T-helper 2 cell treated with Interferon-gamma antibody and Interleukin-4, amounts not matched to agents 5 μg/mL and 100 μg/mL, for 36 hours (primary cell): ENCODE data around the gene OR10A3.

ENCODE experiments used
- DNase-seq: peaks from one replicate; pipeline ENCODE4 v3.0.0; 2021; ENCODE audit warnings: low spot score
- H3K27ac Mint-ChIP-seq: one replicate; pipeline ENCODE4 v1.8.0; 2021; ENCODE audit warnings: mild to moderate bottlenecking, mixed read lengths
- H3K27me3 Mint-ChIP-seq: one replicate; pipeline ENCODE4 v1.8.0; 2021; ENCODE audit warnings: low read depth, mixed read lengths
- H3K36me3 Mint-ChIP-seq: one replicate; pipeline ENCODE4 v1.8.0; 2021; ENCODE audit warnings: low read depth, mixed read lengths
- H3K4me1 Mint-ChIP-seq: one replicate; pipeline ENCODE4 v1.8.0; 2021; ENCODE audit warnings: low read depth, mixed read lengths
- H3K4me3 Mint-ChIP-seq: one replicate; pipeline ENCODE4 v1.8.0; 2022; ENCODE audit warnings: mild to moderate bottlenecking, moderate library complexity, mixed read lengths
- H3K9me3 Mint-ChIP-seq: one replicate; pipeline ENCODE4 v1.8.0; 2021; ENCODE audit warnings: mixed read lengths

OR10A3 gene

DNA sequence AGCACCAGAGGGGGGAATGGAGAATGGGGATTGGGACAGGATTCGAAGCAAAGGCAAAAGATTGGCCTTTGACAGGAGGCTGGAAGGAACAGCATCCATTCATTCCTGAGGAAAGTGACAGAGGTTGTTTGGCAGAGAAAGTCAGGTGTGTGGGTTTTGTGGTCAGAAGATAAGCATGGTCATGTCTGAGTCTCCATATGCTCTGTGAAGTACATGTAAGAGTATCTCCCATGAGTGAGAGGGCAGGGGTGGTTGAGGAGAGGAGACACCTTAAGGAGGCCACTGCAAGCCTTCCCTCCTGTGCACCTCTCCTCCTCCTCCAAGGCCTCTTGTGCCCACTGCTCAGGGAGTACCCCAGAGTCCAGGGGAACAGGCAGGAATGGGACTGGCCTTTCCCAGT is 25.6 kb upstream of the OR10A3 start:
- Mint-ChIP-seq H3K4me1 (no peaks in the 10 kb centered on the region), H3K27ac (no peak overlapping the region), H3K36me3 (no peaks in the 10 kb centered on the region), H3K27me3 (peaks cover 5% of the 10 kb centered on the region), H3K4me3 (no peak overlapping the region), H3K9me3 (no peaks in the 10 kb centered on the region)
- DNase-seq, result no peak

DNA sequence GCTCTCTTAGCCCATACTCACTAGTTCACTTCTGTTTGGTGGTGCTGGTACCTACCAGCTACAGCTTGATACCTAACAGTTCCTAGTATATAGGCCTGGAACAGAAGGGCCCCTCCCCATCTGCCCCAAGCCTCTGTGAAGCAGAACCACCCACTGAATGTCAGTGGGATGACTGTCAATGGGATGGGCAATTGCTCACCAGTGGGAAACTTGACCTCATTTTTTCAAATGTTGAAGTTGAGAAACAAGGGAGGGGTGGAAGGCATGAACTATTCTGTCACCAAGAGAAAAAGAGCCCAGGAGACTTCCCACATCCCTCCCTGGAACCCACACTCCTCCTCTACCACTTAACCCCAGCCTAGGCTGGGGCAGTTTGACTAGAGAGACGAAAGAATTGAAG is 23.9 kb upstream of the OR10A3 start, which contains the start of gene NLRP10:
Gene NLRP10, minus strand, starts transcription at position 62 of the 400 bp plus-strand sequence. CDS start 1,952 bp downstream, outside the sequence.
- Mint-ChIP-seq H3K9me3 (no peaks in the 10 kb centered on the region), H3K27me3 (peaks cover 5% of the 10 kb centered on the region), H3K4me1 (no peaks in the 10 kb centered on the region), H3K4me3 (no peak within 1 kb of the TSS), H3K36me3 (no peaks in the 10 kb centered on the region), H3K27ac (no peak within 1 kb of the TSS)
- no peak for DNase-seq

DNA sequence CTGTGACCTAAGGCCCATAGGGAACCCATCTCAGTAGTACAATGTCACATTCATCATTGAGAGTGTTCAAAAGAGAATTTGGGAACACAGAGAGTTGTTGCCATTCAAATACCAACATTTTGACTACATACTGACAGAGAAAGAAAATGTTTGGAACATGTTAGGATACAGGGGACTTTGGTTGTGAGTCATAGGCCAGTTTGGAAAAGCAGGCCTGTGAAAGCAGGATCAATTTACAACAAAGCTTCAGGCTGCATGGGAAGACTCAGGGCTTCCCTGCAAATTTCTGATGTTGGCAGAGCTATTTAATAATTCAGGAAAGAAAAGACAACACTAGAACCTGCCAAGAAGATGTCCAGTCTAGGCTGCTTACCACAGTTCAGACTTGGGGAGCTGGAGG is 23.4 kb upstream of the OR10A3 start:
- no peaks in the 10 kb centered on the region for H3K36me3 Mint-ChIP-seq
- no peak overlapping the region for H3K27ac Mint-ChIP-seq
- H3K27me3 Mint-ChIP-seq, result peaks cover 5% of the 10 kb centered on the region
- H3K9me3 Mint-ChIP-seq, result no peaks in the 10 kb centered on the region
- H3K4me3 Mint-ChIP-seq, result no peak overlapping the region
- DNase-seq, result no peak
- no peaks in the 10 kb centered on the region for H3K4me1 Mint-ChIP-seq

DNA sequence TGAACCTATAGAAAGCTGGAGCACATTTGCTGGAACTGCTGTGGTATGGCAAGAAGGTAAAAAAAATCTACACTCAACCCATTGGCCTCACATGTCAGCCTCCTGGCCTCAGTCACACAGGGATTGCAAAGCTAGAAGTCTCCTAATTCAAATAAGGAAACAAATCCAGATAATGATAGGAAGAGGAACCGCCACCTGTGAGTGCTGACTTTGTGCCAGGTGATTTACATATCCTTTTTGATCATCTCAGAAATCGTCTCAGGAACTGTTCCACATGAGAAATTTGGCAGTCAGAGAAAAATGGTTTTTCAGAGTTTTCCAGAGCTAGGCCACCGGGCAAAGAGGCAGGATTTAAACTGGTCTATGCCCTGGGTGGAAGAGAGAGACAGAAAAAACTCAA is 22.8 kb upstream of the OR10A3 start:
- H3K27me3 Mint-ChIP-seq, result peaks cover 5% of the 10 kb centered on the region
- H3K36me3 Mint-ChIP-seq, result no peaks in the 10 kb centered on the region
- no peak overlapping the region for H3K27ac Mint-ChIP-seq
- no peak for DNase-seq
- H3K4me1 Mint-ChIP-seq, result no peaks in the 10 kb centered on the region
- no peaks in the 10 kb centered on the region for H3K9me3 Mint-ChIP-seq
- no peak overlapping the region for H3K4me3 Mint-ChIP-seq

DNA sequence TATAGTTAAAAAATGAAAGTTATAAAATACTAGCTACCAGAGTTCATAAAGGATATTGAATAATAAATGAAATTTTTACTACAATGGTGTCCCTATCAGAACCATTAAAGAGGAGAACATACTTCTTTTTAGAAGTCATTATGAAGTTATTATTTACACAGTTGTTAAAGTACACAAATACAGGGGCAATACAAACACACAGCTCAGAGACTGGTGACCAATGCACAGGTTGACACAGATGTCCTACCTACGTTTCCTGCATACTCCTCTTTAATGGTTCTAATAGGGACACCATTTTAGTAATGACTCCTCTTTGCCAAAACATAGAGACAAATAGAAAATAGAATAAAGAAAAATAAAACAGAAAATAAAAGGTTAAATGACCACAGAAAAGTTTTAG is 13.7 kb upstream of the OR10A3 start:
- Mint-ChIP-seq H3K36me3 (no peaks in the 10 kb centered on the region), H3K4me3 (no peak overlapping the region), H3K9me3 (no peaks in the 10 kb centered on the region), H3K27ac (no peak overlapping the region), H3K4me1 (no peaks in the 10 kb centered on the region), H3K27me3 (no peaks in the 10 kb centered on the region)
- no peak for DNase-seq

DNA sequence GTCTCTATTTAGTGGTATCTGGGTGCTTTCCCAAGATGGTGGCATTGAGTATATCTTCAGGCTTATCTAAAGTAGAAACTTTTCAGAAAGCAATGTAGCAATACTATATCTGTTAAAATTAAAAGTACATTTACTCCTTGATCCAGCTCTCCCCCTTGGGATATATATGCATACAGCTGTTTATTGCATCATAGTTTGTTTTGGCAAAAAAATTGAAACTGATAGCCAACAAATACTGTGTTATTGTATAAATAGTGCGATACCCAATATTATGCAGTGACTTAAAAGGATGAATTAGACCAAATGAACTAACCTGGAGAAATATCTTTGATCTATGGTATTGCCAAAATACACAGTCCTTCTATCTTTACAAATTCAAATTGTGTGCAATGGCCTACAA is 8.4 kb upstream of the OR10A3 start:
- H3K4me1 Mint-ChIP-seq, result no peaks in the 10 kb centered on the region
- no peak overlapping the region for H3K4me3 Mint-ChIP-seq
- no peak for DNase-seq
- H3K9me3 Mint-ChIP-seq, result no peaks in the 10 kb centered on the region
- H3K27ac Mint-ChIP-seq, result no peak overlapping the region
- H3K27me3 Mint-ChIP-seq, result peaks cover 3% of the 10 kb centered on the region
- no peaks in the 10 kb centered on the region for H3K36me3 Mint-ChIP-seq

DNA sequence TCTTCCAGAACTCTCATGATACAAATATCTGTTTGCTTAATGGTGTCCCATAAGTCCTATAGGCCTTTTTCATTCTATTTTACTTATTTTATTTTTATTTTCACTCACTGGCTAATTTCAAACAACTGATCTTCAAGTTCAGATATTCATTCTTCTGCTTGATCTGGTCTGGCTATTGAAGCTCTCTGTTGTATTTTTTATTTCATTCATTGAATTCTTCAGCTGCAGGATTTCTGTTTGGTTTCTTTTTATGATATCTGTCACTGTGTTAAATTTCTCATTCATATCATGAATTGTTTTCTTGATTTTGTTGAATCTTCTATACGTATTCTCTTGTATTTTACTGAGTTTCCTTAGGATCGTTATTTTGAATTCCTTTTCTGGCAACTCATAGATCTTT is 2.6 kb upstream of the OR10A3 start:
- peaks cover 3% of the 10 kb centered on the region for H3K27me3 Mint-ChIP-seq
- no peaks in the 10 kb centered on the region for H3K4me1 Mint-ChIP-seq
- peaks cover 17% of the 10 kb centered on the region for H3K9me3 Mint-ChIP-seq
- H3K4me3 Mint-ChIP-seq, result no peak overlapping the region
- H3K27ac Mint-ChIP-seq, result no peak overlapping the region
- H3K36me3 Mint-ChIP-seq, result no peaks in the 10 kb centered on the region
- no peak for DNase-seq

DNA sequence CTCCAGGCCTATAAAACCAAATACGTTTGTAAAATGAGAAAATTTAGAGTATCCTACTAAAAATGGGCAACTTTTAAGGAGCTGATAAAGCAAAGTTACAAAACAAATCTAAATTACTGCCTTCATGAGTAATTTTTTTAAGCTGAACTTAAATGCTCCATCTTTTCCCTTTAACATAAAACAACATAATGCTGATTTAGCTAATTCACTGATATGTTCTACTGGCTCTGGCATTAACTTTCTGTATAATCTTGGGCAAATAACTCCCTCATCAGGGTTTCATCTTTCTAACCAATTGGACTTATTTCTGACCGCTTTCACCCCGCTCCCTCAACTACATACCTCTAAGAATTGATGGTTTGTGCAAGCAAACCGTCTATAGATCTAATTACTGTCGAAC is 362 bp downstream of the OR10A3 start:
- H3K27me3 Mint-ChIP-seq, result no peaks in the 10 kb centered on the region
- no peak for DNase-seq
- H3K4me1 Mint-ChIP-seq, result no peaks in the 10 kb centered on the region
- H3K4me3 Mint-ChIP-seq, result no peak overlapping the region
- H3K9me3 Mint-ChIP-seq, result peaks cover 17% of the 10 kb centered on the region
- H3K27ac Mint-ChIP-seq, result no peak overlapping the region
- H3K36me3 Mint-ChIP-seq, result no peaks in the 10 kb centered on the region

DNA sequence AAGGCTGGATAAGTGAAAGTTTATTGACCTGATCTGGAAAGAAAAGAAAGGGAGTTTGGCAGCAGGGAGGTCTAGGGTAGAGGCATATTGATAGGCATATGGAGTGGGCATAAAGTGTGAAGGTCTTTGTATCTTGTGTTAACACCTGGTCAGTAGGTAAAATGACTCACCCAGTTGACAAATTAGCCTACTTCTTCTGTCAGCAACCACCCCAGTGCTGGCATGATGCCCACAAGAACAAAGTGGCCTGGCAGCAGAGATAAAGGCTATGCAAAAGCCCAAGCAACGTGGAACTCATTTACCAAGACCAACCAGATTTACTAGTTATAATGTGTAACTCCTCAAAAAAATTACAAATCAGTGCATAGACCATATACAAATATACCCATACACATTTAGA is 4.9 kb downstream of the OR10A3 start:
- H3K9me3 Mint-ChIP-seq, result no peaks in the 10 kb centered on the region
- H3K27ac Mint-ChIP-seq, result no peak overlapping the region
- no peaks in the 10 kb centered on the region for H3K27me3 Mint-ChIP-seq
- no peaks in the 10 kb centered on the region for H3K36me3 Mint-ChIP-seq
- no peak for DNase-seq
- H3K4me1 Mint-ChIP-seq, result no peaks in the 10 kb centered on the region
- H3K4me3 Mint-ChIP-seq, result no peak overlapping the region

DNA sequence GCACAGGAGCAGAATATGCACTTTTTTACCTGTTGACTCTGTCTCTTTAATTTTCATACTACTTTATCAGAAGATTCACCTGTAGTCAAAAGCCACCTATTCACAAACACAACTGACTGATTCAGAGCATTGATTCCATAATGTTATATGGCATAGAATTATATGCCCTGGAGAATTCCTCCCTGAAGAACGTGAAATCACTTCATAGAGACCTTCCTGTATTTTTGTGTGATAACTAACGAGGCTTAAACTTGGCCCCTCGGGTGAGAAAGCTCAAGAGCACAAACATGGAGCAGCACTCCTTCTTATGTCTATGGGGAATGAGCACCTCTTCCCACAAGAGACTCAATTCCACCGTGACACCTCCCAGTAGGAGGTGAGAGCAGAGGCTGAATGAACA is 10.3 kb downstream of the OR10A3 start, which contains the start of gene OR10A6:
Gene OR10A6, minus strand, starts transcription at position 101 of the 400 bp plus-strand sequence. CDS start 2,606 bp downstream, outside the sequence.
- no peak for DNase-seq
- no peaks in the 10 kb centered on the region for H3K36me3 Mint-ChIP-seq
- no peak within 1 kb of the TSS for H3K4me3 Mint-ChIP-seq
- no peaks in the 10 kb centered on the region for H3K9me3 Mint-ChIP-seq
- no peak within 1 kb of the TSS for H3K27ac Mint-ChIP-seq
- no peaks in the 10 kb centered on the region for H3K27me3 Mint-ChIP-seq
- H3K4me1 Mint-ChIP-seq, result no peaks in the 10 kb centered on the region

DNA sequence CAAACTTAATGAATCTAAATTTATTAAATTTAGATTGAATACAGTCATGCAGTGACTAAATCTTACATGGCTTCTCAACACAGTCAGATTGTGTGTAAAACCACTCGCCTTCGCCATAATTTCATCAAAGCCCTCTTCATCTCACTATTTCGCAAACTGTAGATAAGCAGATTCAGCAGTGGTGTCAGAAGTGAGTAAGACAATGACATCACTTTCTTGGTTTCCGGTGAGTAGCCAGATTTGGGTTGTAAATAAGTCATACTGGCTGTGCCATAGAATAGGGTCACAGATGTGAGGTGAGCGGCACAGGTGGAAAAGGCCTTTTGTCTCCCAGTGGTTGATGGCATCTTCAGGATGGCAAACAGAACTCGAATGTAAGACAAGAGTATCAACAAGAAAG is 13.9 kb downstream of the OR10A3 start:
- Mint-ChIP-seq H3K27me3 (no peaks in the 10 kb centered on the region), H3K4me3 (no peak overlapping the region), H3K9me3 (no peaks in the 10 kb centered on the region), H3K36me3 (no peaks in the 10 kb centered on the region), H3K4me1 (no peaks in the 10 kb centered on the region), H3K27ac (no peak overlapping the region)
- DNase-seq, result no peak

DNA sequence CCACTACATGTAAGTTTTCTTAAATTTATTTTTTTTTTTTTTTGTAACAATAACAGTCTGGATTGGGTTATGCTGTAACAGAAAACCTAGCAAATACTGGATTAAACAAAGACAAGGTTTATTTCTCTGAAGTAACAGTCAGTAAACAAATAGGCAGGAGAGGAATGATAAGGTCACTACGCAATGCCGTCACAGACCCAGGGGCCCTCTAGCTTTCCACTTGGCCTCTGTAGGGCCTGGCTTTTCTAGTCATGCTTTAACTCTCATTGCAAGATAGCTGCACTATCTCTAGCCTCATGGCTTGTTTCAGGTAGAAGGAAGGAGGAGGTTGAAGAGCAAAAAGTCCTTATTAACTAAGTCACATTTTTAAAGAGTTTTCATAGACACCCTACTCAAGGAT is 17.0 kb downstream of the OR10A3 start:
- no peak for DNase-seq
- Mint-ChIP-seq H3K27me3 (no peaks in the 10 kb centered on the region), H3K9me3 (no peaks in the 10 kb centered on the region)

DNA sequence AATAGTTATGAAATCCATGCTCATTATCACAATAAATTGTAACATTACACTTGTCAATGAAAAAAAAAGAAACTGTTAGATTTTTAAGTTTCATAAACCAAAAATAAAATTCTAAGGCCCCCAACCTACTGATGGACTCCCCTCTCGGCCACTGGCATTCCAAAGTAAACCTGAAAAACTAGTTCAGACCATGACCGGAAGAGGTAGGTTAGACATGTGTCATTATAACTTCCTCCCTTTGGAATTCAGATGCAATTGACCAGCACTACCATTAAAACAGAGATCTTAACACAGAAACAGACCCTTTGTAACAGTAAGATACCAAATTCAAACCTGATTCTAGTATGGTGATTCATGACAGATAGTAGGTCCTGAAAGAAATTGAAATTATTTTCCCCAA is 23.4 kb downstream of the OR10A3 start:
- Mint-ChIP-seq H3K4me1 (no peaks in the 10 kb centered on the region), H3K4me3 (no peak overlapping the region), H3K36me3 (no peaks in the 10 kb centered on the region), H3K27me3 (no peaks in the 10 kb centered on the region), H3K27ac (no peak overlapping the region), H3K9me3 (no peaks in the 10 kb centered on the region)
- no peak for DNase-seq

More for the DNA sequence above, 17.0 kb downstream of the OR10A3 start:
- Mint-ChIP-seq H3K4me3 (no peak overlapping the region), H3K27ac (no peak overlapping the region), H3K36me3 (no peaks in the 10 kb centered on the region), H3K4me1 (no peaks in the 10 kb centered on the region)

DNA sequence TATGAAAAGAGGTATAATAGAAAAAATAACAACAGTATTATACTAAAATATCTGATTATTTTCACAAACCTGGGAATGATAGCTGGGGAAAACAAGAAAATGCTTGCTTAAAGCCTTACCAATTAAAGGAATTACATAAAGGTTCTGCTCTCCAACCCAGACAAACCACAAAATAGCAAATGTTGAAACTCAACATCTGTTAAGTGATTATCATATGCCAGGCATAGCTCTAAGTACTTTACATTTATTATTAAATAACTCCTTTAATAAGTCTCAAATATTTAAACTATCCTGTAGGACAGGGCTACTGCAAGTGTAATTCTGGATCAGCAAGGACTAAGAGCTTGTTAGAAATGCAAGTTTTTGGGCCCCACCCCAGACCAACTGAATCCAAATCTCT is 30.5 kb downstream of the OR10A3 start:
- H3K36me3 Mint-ChIP-seq, result no peaks in the 10 kb centered on the region
- no peaks in the 10 kb centered on the region for H3K9me3 Mint-ChIP-seq
- no peaks in the 10 kb centered on the region for H3K4me1 Mint-ChIP-seq
- no peak overlapping the region for H3K4me3 Mint-ChIP-seq
- H3K27me3 Mint-ChIP-seq, result peaks cover 7% of the 10 kb centered on the region
- no peak for DNase-seq
- H3K27ac Mint-ChIP-seq, result no peak overlapping the region

DNA sequence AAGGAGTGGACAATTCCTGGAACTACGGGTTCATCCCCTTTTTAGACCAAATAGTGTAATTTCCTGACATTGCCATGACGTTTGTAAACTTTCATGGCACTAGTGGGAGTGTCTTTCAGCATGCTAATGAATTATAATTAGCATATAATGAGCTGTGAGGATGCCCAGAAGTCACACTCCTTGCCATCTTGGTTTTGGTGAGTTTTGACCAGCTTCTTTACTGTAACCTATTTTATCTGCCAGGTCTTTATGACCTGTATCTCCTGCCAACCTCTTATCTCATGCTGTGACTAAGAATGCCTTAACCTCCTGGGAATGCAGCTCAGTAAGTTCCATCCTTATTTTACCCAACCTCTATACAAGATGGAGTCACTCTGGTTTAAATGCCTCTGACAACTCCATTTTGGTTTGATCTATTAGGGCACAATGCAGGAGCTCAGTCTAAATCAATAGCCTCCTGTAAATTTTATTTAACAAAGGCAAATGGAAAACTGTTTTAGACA is 31.2 kb downstream of the OR10A3 start:
- no peak overlapping the region for H3K27ac Mint-ChIP-seq
- no peak for DNase-seq
- peaks cover 10% of the 10 kb centered on the region for H3K27me3 Mint-ChIP-seq

More for the DNA sequence above, 31.2 kb downstream of the OR10A3 start:
- Mint-ChIP-seq H3K4me1 (no peaks in the 10 kb centered on the region), H3K36me3 (no peaks in the 10 kb centered on the region), H3K4me3 (no peak overlapping the region), H3K9me3 (no peaks in the 10 kb centered on the region)
